ENCODE data around the gene PODXL2. TPM values are rescaled to one million over a fixed set of nuclear protein-coding genes. Genes with fewer than 3 reads are reported as not detected.
A peak's percentile ranks its signal among the peaks of the same experiment; 100 is the strongest.

PODXL2 gene
- total RNA-seq, 4 donors from 2014 or later, result 2.1 to 5.5 (median 4.4) TPM

DNA sequence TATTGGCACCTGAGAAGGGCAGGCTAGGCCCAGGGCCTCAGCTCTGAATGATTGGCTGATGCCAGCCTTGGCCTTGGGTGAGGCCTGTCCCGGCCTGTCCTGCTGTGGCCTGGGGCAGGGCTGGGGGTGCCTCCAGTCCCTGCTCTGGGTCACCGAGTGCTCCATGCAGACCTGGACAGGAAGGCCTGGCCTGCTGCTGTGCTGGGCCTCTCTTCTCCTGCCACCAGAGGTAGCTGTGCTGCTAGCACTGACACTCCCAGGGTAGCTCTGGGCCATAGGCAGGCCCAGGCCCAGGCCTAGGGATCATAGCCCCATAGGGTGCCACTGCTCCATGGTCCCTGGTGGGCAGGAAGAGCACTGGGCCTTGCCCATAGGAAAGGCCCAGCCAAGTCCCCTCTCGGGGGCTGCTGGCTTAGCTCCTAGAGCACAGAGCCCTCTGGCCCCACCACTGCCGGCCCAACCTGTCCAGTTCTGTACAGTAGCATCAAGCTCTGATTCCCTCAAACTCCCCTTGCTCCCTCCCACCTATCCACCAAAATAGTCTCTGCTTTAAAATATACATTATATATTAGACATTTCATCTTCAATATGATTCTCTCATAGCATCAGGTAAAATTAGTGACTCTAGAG is 62.0 kb downstream of the PODXL2 start:
- H3K4me3 ChIP-seq, result no peak overlapping the region
- no peaks in the 10 kb centered on the region for H3K27me3 ChIP-seq
- H3K4me1 ChIP-seq, result peaks cover 0 to 21% (median 17%) of the 10 kb centered on the region in 3 donors
- H3K9me3 ChIP-seq, result no peaks in the 10 kb centered on the region
- H3K36me3 ChIP-seq, result peaks cover 0 to 63% (median 0%) of the 10 kb centered on the region in 3 donors
- TF ChIP-seq CTCF (IDR thresholded peaks at IDR 0.05) (peak in 5 of 6 experiments; percentile 33 to 68 (median 45)), POLR2A (IDR thresholded peaks at IDR 0.05) (no peak)
- whole genome bisulfite sequencing, 2 donors, result 79 to 80% methylated on average over 2 of the region's 4 CpGs
- H3K27ac ChIP-seq, result peak overlapping the region; percentile 12 to 68 (median 38)
- intact Hi-C loops (cut with DNase I), result no loop called here
- DNase-seq, result no peak

DNA sequence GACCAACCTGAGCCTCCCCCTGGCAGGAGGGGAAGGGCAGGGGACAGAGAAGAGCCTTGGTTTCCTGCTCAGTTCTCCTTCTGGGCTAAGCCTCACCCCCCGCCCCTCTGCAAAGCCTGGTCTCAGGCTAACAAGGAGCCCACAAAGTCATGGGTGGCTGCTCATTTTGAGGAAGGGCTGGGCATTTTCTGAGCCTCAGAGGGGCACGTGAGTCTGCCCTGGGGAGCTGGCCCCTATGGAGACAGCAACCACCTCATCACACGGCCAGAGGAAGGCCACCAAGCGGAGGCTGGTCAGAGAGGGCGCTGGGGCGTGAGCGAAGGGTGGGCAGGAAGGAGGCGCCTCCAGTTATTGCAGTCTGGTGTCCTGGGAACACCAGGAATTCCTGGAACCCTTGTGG is 62.5 kb downstream of the PODXL2 start:
- TF ChIP-seq CTCF (IDR thresholded peaks at IDR 0.05) (no peak), POLR2A (IDR thresholded peaks at IDR 0.05) (no peak)
- intact Hi-C loops (cut with DNase I), result no loop called here
- peak overlapping the region in 2 of 4 donors; percentile 12 to 63 for H3K27ac ChIP-seq

DNA sequence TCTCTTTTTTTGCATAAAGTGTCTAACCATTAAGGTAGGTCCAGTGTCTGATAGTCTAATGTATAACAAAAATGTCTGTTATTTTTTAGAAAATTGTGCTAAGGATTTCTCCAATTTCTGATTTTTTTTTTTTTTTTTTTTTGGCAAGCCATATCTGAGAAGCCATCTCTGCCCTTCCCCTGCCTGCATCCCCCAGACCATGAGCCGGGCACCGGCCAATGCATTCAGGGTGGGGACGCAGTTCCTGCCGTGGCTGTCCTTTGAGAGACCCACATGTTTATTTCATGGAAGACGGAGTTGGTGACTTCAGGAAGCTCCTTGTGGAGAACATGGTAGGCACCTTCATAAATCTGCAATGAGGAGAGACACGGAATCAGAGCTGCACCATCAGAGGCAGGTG is 63.0 kb downstream of the PODXL2 start:
- H3K4me3 ChIP-seq, result no peak overlapping the region
- H3K9me3 ChIP-seq, result no peaks in the 10 kb centered on the region
- peaks cover 7 to 31% (median 23%) of the 10 kb centered on the region in 3 donors for H3K4me1 ChIP-seq
- H3K36me3 ChIP-seq, result peaks cover 0 to 63% (median 0%) of the 10 kb centered on the region in 3 donors
- no peak for DNase-seq
- no peak overlapping the region for H3K27ac ChIP-seq
- TF ChIP-seq POLR2A (IDR thresholded peaks at IDR 0.05), result no peak
- TF ChIP-seq CTCF (IDR thresholded peaks at IDR 0.05), result no peak
- 95 to 98% methylated on average over 3 to 5 of the region's 6 CpGs for WGBS, 2 donors
- intact Hi-C loops (cut with DNase I), result no loop called here
- H3K27me3 ChIP-seq, result no peaks in the 10 kb centered on the region

More for the DNA sequence above, 62.5 kb downstream of the PODXL2 start:
- WGBS, 2 donors, result 97 to 100% methylated on average over 1 to 5 of the region's 8 CpGs
- peaks cover 0 to 63% (median 0%) of the 10 kb centered on the region in 3 donors for H3K36me3 ChIP-seq
- no peak for DNase-seq
- no peaks in the 10 kb centered on the region for H3K27me3 ChIP-seq
- H3K4me1 ChIP-seq, result peaks cover 2 to 26% (median 18%) of the 10 kb centered on the region in 3 donors
- H3K9me3 ChIP-seq, result no peaks in the 10 kb centered on the region
- H3K4me3 ChIP-seq, result no peak overlapping the region

DNA sequence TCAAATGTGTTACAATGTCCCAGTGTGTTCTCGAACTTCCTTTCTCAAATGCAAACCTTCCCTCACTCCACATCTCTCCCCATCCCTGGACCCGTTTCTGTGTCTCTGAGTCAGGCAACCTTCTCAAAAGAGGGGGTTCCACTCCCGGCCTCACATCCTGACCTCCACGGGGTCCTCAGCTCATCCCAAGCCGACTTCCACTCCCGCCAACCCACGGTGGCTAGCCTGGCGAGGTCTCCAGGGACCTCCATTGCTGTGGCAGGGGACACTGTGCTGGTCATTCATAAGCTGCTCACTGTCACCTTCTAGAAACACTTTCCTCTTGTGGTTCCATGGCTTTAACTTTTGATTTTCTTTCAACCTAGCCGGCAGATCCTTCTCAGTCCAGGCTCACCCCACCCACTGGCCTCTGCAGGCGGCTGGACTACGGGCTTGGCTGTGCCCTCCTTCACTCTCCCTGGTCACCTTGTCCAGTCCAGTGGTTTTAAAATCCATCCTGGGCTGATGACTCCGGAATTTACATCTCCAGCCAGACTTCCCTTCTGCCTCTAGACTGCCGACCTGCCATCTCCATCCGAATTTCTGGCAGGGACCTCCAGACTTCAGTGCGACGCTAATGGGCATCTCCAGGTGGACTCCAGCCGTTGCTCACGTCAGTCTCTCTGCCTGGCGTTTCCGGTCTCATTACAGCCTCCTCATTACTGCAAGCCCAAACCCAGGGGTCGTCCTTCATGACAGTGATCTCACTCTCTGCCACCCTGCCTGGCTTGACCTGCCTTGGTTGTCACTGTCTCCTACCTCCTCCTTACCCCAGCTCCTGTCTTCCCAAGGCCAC is 63.7 kb downstream of the PODXL2 start:
- WGBS, 2 donors, result 88 to 90% methylated on average over 21 of the region's 21 CpGs
- Histone ChIP-seq H3K27me3 (no peaks in the 10 kb centered on the region), H3K36me3 (peaks cover 0 to 63% (median 0%) of the 10 kb centered on the region in 3 donors), H3K4me1 (peaks cover 12 to 39% (median 30%) of the 10 kb centered on the region in 3 donors), H3K9me3 (no peaks in the 10 kb centered on the region), H3K4me3 (no peak overlapping the region), H3K27ac (no peak overlapping the region)
- DNase-seq, result no peak
- intact Hi-C loops (cut with DNase I), result no loop called here
- no peak for TF ChIP-seq POLR2A (IDR thresholded peaks at IDR 0.05)
- TF ChIP-seq CTCF (IDR thresholded peaks at IDR 0.05), result no peak

DNA sequence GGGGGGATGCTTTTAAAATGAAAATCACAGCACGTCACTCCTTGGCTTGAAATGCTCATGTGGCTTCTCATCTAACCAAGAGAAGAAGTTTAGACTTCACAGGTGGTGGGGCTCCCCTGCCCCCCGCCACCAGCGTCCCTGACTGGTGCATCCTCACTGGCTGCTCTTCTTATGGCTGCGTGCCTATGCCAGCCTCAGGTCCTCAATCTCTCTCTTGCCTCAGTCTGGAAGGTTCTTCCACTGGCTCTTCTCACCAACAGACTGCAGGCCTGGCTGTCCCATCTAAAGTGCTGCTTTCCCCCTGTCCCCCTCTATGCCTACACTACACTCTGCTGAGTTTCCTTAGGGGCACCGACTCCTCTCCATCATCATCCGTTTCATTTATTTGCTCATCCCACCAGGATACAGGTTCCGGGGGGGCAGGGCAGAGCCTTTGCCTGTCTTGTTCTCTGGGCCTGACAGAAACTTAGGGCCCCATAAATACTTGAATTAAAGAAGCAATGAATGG is 64.4 kb downstream of the PODXL2 start:
- TF ChIP-seq CTCF (IDR thresholded peaks at IDR 0.05) (no peak), POLR2A (IDR thresholded peaks at IDR 0.05) (no peak)
- no peak overlapping the region for H3K27ac ChIP-seq
- H3K4me3 ChIP-seq, result no peak overlapping the region
- no peaks in the 10 kb centered on the region for H3K27me3 ChIP-seq
- H3K4me1 ChIP-seq, result peaks cover 14 to 45% (median 35%) of the 10 kb centered on the region in 3 donors
- intact Hi-C loops (cut with DNase I), result no loop called here
- 87 to 90% methylated on average over 7 of the region's 7 CpGs for WGBS, 2 donors
- no peaks in the 10 kb centered on the region for H3K9me3 ChIP-seq
- no peak for DNase-seq
- H3K36me3 ChIP-seq, result peaks cover 0 to 63% (median 0%) of the 10 kb centered on the region in 3 donors
